Thoracic aorta (tissue), 2 donors: ENCODE measurements around the gene MMP7. TPM values are rescaled to one million over a fixed set of nuclear protein-coding genes. Genes with fewer than 3 reads are reported as not detected.

Source experiments
- ATAC-seq: fragments of 150-250 bp; one replicate; pipeline ENCODE4 v1.8.0; 2017; ENCODE audit warnings: low read depth; ENCODE audit not compliant: insufficient number of reproducible peaks, low FRiP score
- DNase-seq: peaks from one replicate; pipeline ENCODE4 v3.0.0-alpha.2; 2020; ENCODE audit warnings: low spot score
- H3K27ac ChIP-seq, 2 donors: fragments of 200-600 bp; sonication (generic); 1 replicate in 1 of 2; 2 replicates in 1 of 2; pipeline ENCODE4 v1.5.1; 2016; ENCODE audit warnings: mild to moderate bottlenecking in 2 of 2, moderate library complexity in 2 of 2
- H3K27me3 ChIP-seq: fragments of 200-600 bp; sonication (generic); replicated peaks from 2 replicates; pipeline ENCODE4 v1.6.0; 2016; ENCODE audit warnings: mild to moderate bottlenecking; ENCODE audit not compliant: insufficient read depth
- H3K36me3 ChIP-seq: fragments of 200-600 bp; sonication (generic); one replicate; pipeline ENCODE4 v1.5.1; 2016
- H3K4me1 ChIP-seq, 2 donors: fragments of 200-600 bp; sonication (generic); 1 replicate in 1 of 2; 2 replicates in 1 of 2; pipeline versions ENCODE4 v1.5.1 to v1.6.0; 2016; ENCODE audit warnings: low read depth in 2 of 2, mild to moderate bottlenecking in 1 of 2; ENCODE audit not compliant: control insufficient read depth in 1 of 2
- H3K4me3 ChIP-seq: fragments of 200-600 bp; sonication (generic); 2 replicates; pipeline ENCODE4 v1.5.1; 2016; ENCODE audit warnings: mild to moderate bottlenecking
- H3K9me3 ChIP-seq: fragments of 200-600 bp; sonication (generic); 2 replicates; pipeline ENCODE4 v1.5.1; 2016
- total RNA-seq, 2 donors: library from RNA; depleted of rRNA; stranded (reverse); fragments of >200 nt; gene quantifications; one replicate each; pipeline versions ENCODE4 v1.1.0 to v1.2.3, GENCODE V29; 2016
- TF ChIP-seq, protein P1 (sequence below): fragments of 200-600 bp; sonication (generic); IDR thresholded peaks from one replicate; pipeline ENCODE4 v1.5.1; 2019; ENCODE audit warnings: antibody characterized with exemption

Gene MMP7
- total RNA-seq, 2 donors from 2014 or later = not detected

DNA sequence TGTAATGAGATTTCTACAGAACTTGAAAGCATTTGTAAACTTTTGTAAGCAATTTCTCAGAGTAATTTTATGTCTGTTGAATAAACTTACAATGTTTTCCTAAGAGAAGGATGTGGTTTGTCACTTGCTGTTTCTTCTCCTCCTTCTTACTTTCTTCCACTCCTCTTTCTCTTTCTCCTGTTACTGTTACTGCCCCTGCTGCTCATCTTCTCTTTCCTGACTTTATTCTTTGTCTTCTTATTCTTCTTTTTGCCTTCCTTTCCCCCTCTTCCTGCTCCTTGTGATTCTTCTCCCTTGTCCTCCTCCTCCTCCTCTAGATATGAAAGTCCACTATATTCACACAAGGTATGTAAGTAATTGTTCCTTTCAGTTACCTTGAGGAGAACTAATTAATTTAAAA, 31.1 kb upstream of the MMP7 start:
- H3K27ac ChIP-seq = peak overlapping the region in 1 of 2 donors; percentile 30

DNA sequence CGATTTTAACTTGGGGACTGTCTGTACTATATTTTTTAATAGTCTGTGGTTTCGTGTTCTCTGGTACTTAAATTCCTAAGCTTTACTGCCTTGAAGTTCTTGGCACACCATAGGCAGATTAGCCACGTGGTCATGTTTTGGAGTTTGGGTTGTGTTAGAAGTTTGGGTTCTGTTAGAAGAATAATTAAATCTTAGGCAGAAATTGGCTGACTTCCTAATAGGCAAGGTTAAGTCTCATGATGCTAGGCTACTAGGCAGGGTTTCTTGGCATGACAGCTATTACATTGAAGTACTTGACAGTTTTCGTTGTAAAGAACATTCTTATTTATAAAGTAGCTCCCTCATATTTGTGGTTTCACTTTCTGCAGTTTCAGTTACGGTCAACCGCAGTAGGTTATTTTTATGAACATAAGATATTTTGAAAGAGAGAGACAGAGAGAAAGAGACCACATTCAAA, 30.0 kb upstream of the MMP7 start:
- no peak for DNase-seq
- Histone ChIP-seq H3K27me3 (no peaks in the 10 kb centered on the region), H3K4me3 (peak overlapping the region; percentile 75), H3K9me3 (no peaks in the 10 kb centered on the region), H3K36me3 (no peaks in the 10 kb centered on the region), H3K4me1 (peaks cover 6 to 18% of the 10 kb centered on the region in 2 donors), H3K27ac (peak overlapping the region; percentile 9 to 60)
- TF ChIP-seq, protein P1, sequence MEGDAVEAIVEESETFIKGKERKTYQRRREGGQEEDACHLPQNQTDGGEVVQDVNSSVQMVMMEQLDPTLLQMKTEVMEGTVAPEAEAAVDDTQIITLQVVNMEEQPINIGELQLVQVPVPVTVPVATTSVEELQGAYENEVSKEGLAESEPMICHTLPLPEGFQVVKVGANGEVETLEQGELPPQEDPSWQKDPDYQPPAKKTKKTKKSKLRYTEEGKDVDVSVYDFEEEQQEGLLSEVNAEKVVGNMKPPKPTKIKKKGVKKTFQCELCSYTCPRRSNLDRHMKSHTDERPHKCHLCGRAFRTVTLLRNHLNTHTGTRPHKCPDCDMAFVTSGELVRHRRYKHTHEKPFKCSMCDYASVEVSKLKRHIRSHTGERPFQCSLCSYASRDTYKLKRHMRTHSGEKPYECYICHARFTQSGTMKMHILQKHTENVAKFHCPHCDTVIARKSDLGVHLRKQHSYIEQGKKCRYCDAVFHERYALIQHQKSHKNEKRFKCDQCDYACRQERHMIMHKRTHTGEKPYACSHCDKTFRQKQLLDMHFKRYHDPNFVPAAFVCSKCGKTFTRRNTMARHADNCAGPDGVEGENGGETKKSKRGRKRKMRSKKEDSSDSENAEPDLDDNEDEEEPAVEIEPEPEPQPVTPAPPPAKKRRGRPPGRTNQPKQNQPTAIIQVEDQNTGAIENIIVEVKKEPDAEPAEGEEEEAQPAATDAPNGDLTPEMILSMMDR = no peak
- ATAC-seq = no peak

More for the DNA sequence above, 31.1 kb upstream of the MMP7 start:
- no peak for DNase-seq
- no peak for ATAC-seq
- Histone ChIP-seq H3K27me3 (no peaks in the 10 kb centered on the region), H3K36me3 (no peaks in the 10 kb centered on the region), H3K4me1 (peaks cover 6 to 18% of the 10 kb centered on the region in 2 donors), H3K4me3 (no peak overlapping the region), H3K9me3 (no peaks in the 10 kb centered on the region)
- TF ChIP-seq, protein P1 = no peak

DNA sequence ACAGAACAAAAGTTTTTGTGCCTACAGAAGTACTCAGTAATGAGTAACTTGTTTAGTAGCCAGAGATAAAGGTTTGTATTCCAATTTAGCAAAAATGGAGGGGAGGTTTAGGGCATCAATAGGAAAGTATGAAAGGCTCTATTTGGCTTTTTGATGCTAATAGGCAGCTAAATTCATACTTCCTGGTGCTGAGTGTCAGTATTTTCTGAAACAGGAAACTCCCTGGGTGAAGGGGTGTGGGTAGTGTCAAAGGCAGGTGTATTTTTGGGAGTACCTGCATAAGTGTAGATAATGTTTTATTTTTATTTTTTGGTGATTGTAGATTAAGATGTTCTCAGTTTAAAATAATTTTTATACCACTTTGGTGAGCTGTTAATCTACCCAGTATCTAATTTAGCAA, 29.3 kb upstream of the MMP7 start:
- Histone ChIP-seq H3K4me3 (no peak overlapping the region), H3K4me1 (peaks cover 6 to 18% of the 10 kb centered on the region in 2 donors), H3K27ac (peak overlapping the region; percentile 9 to 60), H3K36me3 (no peaks in the 10 kb centered on the region), H3K9me3 (no peaks in the 10 kb centered on the region), H3K27me3 (no peaks in the 10 kb centered on the region)
- DNase-seq (no peak), ATAC-seq (no peak)
- TF ChIP-seq, protein P1 = no peak

DNA sequence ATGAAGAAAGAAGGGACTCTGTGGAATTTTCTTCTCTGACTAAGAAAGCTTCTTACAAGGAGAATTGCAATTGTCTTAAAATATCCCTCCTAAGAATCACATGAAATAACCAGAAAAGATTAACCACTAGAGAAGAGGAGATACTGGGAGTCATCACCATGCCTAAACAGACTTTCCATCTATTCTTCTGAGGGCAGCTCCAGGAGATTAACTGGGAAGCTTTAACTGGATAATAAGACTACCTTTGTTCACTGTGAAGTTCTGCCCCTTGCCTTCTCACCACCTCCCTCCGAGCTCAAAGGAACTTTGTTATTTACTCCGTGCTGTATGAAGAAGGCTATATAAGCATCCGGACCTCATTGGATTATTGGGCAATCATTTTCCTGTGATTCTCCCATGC, 24.5 kb upstream of the MMP7 start:
- Histone ChIP-seq H3K4me3 (no peak overlapping the region), H3K27ac (no peak overlapping the region), H3K36me3 (no peaks in the 10 kb centered on the region), H3K4me1 (peaks cover 5 to 8% of the 10 kb centered on the region in 2 donors), H3K9me3 (no peaks in the 10 kb centered on the region), H3K27me3 (no peaks in the 10 kb centered on the region)
- DNase-seq (no peak), ATAC-seq (no peak)
- TF ChIP-seq, protein P1 = no peak

DNA sequence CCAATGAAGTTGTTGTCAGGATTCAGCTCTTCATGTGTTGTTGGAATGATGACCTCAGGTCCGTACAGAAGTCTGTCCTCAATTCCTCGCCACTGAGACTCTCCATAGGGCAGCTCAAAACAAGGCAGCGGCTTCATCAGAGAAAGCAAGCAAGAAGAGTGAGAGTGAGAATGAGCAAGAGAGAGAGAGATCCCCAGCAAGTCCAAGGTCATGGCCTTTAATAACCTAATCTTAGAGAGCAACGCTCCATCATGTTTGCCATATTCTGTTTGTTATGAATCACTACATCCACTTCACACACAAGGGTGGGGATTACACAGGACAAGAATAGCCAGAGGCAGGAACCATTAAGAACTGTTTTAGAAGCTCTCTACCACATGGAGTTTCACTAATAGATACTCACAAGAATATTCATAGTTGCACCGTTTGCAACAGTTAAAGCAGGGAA, 23.3 kb upstream of the MMP7 start:
- Histone ChIP-seq H3K27me3 (no peaks in the 10 kb centered on the region), H3K4me3 (no peak overlapping the region), H3K9me3 (no peaks in the 10 kb centered on the region), H3K27ac (no peak overlapping the region), H3K36me3 (no peaks in the 10 kb centered on the region), H3K4me1 (no peaks in the 10 kb centered on the region)
- no peak for DNase-seq
- no peak for ATAC-seq
- TF ChIP-seq, protein P1 = no peak
